Measurements from ENCODE around the gene SLCO3A1. TPM values are rescaled to one million over a fixed set of nuclear protein-coding genes. Genes with fewer than 3 reads are reported as not detected.

The SLCO3A1 gene
- total RNA-seq, 1 experiment from 2014 or later, result 9.1 TPM

- no peak for TF ChIP-seq GABPB1 (CRISPR knock-in tag; IDR thresholded peaks at IDR 0.05)
- no peak for TF ChIP-seq ZBTB21 (CRISPR knock-in tag; IDR thresholded peaks at IDR 0.05; ENCODE audit: borderline replicate concordance)
- no peak for TF ChIP-seq ZNF512 (CRISPR knock-in tag; IDR thresholded peaks at IDR 0.05; ENCODE audit: borderline replicate concordance)
- no peak for TF ChIP-seq USF2 (CRISPR knock-in tag; IDR thresholded peaks at IDR 0.05)
- TF ChIP-seq E2F4 (CRISPR knock-in tag; IDR thresholded peaks at IDR 0.05; ENCODE audit: borderline replicate concordance, low read depth), result no peak
- TF ChIP-seq E2F1 (CRISPR knock-in tag; IDR thresholded peaks at IDR 0.05), result no peak
- TF ChIP-seq FOXK1 (CRISPR knock-in tag; IDR thresholded peaks at IDR 0.05), result no peak
- TF ChIP-seq GRHL2 (CRISPR knock-in tag; IDR thresholded peaks at IDR 0.05; ENCODE audit: insufficient replicate concordance, severe bottlenecking), result no peak
- no peak for TF ChIP-seq ESRRA (CRISPR knock-in tag; IDR thresholded peaks at IDR 0.05; ENCODE audit: borderline replicate concordance)
- TF ChIP-seq IRF2 (CRISPR knock-in tag; IDR thresholded peaks at IDR 0.05; ENCODE audit: borderline replicate concordance, low read depth), result no peak
- no peak for TF ChIP-seq ATF1 (CRISPR knock-in tag; IDR thresholded peaks at IDR 0.05)
- TF ChIP-seq PRRX2 (CRISPR knock-in tag; IDR thresholded peaks at IDR 0.05), result no peak
- no peak for TF ChIP-seq HMGXB4 (CRISPR knock-in tag; IDR thresholded peaks at IDR 0.05)
- no peak for TF ChIP-seq ZNF532 (CRISPR knock-in tag; IDR thresholded peaks at IDR 0.05; ENCODE audit: borderline replicate concordance)
- TF ChIP-seq CTCF (IDR thresholded peaks at IDR 0.05), result no peak
- no peak for TF ChIP-seq ZNF416 (CRISPR knock-in tag; IDR thresholded peaks at IDR 0.05)
- CTCF ChIA-PET, result no interaction called here
- DNase-seq (ENCODE audit: low spot score) (no peak), ATAC-seq (no peak)
- Mint-ChIP-seq H3K4me3 (no peak overlapping the region), H3K27me3 (ENCODE audit: low read depth) (no peaks in the 10 kb centered on the region), H3K27ac (no peak overlapping the region), H3K9me3 (peaks cover 7% of the 10 kb centered on the region), H3K4me1 (peaks cover 19% of the 10 kb centered on the region), H3K36me3 (peaks cover 6% of the 10 kb centered on the region)
- POLR2A ChIA-PET, result no interaction called here
These were observed 179.8 kb downstream of the SLCO3A1 start for GRCh38 chr15:92033314-92033713.
